ENCODE data around the gene IFI27L2.

DNA sequence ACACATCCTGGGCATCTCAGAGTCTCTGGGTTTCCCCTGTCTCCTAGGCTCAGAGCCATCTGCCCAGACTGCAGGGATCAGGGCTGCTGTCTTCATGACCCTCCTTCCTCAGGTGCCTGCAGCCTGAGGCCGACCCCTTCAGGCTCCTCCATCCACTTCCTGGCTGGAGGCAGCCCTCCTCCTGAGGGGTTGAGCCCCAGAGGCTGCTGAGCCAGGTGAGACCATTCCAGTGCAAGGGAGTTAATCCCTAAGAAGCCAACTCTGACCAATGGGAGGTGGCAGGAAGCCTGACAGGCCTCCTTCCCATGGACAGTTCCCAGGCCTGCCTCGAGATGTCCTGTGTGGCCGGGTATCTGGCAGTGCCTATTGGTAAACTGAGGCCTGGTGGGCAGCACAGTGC lies 36.3 kb upstream of the IFI27L2 start:
- TF ChIP-seq TAF1 (IDR thresholded peaks at IDR 0.05; ENCODE audit: borderline replicate concordance, low read depth, low read length): no peak
- no peak for TF ChIP-seq EZH2phosphoT487 (IDR thresholded peaks at IDR 0.05; ENCODE audit: borderline replicate concordance, low read depth)
- TF ChIP-seq NRF1 (IDR thresholded peaks at IDR 0.05; ENCODE audit: low read depth, low read length): no peak
- TF ChIP-seq, protein P1, sequence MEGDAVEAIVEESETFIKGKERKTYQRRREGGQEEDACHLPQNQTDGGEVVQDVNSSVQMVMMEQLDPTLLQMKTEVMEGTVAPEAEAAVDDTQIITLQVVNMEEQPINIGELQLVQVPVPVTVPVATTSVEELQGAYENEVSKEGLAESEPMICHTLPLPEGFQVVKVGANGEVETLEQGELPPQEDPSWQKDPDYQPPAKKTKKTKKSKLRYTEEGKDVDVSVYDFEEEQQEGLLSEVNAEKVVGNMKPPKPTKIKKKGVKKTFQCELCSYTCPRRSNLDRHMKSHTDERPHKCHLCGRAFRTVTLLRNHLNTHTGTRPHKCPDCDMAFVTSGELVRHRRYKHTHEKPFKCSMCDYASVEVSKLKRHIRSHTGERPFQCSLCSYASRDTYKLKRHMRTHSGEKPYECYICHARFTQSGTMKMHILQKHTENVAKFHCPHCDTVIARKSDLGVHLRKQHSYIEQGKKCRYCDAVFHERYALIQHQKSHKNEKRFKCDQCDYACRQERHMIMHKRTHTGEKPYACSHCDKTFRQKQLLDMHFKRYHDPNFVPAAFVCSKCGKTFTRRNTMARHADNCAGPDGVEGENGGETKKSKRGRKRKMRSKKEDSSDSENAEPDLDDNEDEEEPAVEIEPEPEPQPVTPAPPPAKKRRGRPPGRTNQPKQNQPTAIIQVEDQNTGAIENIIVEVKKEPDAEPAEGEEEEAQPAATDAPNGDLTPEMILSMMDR (IDR thresholded peaks at IDR 0.05): no peak
- no peak for TF ChIP-seq FOSL2 (IDR thresholded peaks at IDR 0.05; ENCODE audit: borderline replicate concordance, low read depth)
